OCI-LY7 (cell line): ENCODE measurements around the gene PATE3. TPM values are rescaled to one million over a fixed set of nuclear protein-coding genes. Genes with fewer than 3 reads are reported as not detected.

Experiments
- BruUV-seq: library from RNA; stranded (reverse); fragments of 400-500 nt; replicated peaks from 2 replicates; lab custom pipeline; 2021; lab: Mats Ljungman, UMichigan
- CTCF ChIA-PET: fragments of 300-600 bp; sonication (Branson Sonifier 250); formaldehyde crosslinking; loops from one replicate; lab custom pipeline; 2022; ENCODE audit warnings: antibody characterized with exemption; ENCODE audit not compliant: unreplicated experiment; lab: Charles Lee
- POLR2A ChIA-PET: fragments of 300-600 bp; sonication (Branson Sonifier 250); formaldehyde crosslinking; loops from one replicate; lab custom pipeline; 2022; ENCODE audit warnings: antibody characterized with exemption; lab: Charles Lee
- DNase-seq: peaks from one replicate; pipeline ENCODE4 v3.0.0-alpha.2; 2015; ENCODE audit warnings: low spot score
- H2AFZ ChIP-seq: fragments of 200-600 bp; sonication (generic), shearing (Covaris generic); 2 replicates; pipeline ENCODE4 v1.6.1; 2014; ENCODE audit warnings: mild to moderate bottlenecking, antibody characterized with exemption, low read length, moderate library complexity
- H3K27ac ChIP-seq: fragments of 200-600 bp; sonication (generic); 2 replicates; pipeline ENCODE4 v1.5.1; 2014; ENCODE audit warnings: mixed run types, low read depth, mild to moderate bottlenecking, moderate library complexity, low read length, inconsistent platforms; ENCODE audit not compliant: poor library complexity, severe bottlenecking
- H3K36me3 ChIP-seq: fragments of 200-600 bp; sonication (generic); 2 replicates; pipeline ENCODE4 v1.6.1; 2014; ENCODE audit warnings: mild to moderate bottlenecking, antibody characterized with exemption, low read length, moderate library complexity, mixed read lengths; ENCODE audit not compliant: insufficient read depth
- H3K4me1 ChIP-seq: fragments of 200-600 bp; sonication (generic); 2 replicates; pipeline ENCODE4 v1.5.1; 2014; ENCODE audit warnings: mild to moderate bottlenecking, low read length; ENCODE audit not compliant: insufficient read depth, poor library complexity, severe bottlenecking
- H3K4me2 ChIP-seq: fragments of 200-600 bp; sonication (generic); 2 replicates; pipeline ENCODE4 v1.6.1; 2014; ENCODE audit warnings: mild to moderate bottlenecking, low read length
- H3K4me3 ChIP-seq: fragments of 200-600 bp; sonication (generic); 2 replicates; pipeline ENCODE4 v1.5.1; 2014; ENCODE audit warnings: mild to moderate bottlenecking, low read depth, low read length; ENCODE audit not compliant: poor library complexity, severe bottlenecking
- H3K79me2 ChIP-seq: fragments of 200-600 bp; sonication (generic); 2 replicates; pipeline ENCODE4 v1.6.1; 2016; ENCODE audit warnings: low read depth, mild to moderate bottlenecking, low read length, moderate library complexity, mixed read lengths; ENCODE audit not compliant: insufficient read depth
- H3K9me2 ChIP-seq: fragments of 200-600 bp; sonication (generic); 2 replicates; pipeline ENCODE4 v1.6.1; 2016; ENCODE audit warnings: mild to moderate bottlenecking, low read length, mixed read lengths; ENCODE audit not compliant: insufficient read depth
- H3K9me3 ChIP-seq: fragments of 200-600 bp; sonication (generic); 2 replicates; pipeline ENCODE4 v1.6.1; 2014; ENCODE audit warnings: mild to moderate bottlenecking, mixed run types, low read length, mixed read lengths
- H4K20me1 ChIP-seq: fragments of 200-600 bp; sonication (generic); 2 replicates; pipeline ENCODE4 v1.6.1; 2014; ENCODE audit warnings: mild to moderate bottlenecking, antibody characterized with exemption, low read length, moderate library complexity, mixed read lengths; ENCODE audit not compliant: insufficient read depth
- CTCF ChIP-seq: fragments of 200-600 bp; sonication (generic); conservative IDR thresholded peaks from 2 replicates; pipeline ENCODE4 v1.5.1; 2014; ENCODE audit warnings: mild to moderate bottlenecking, antibody characterized with exemption, low read length, moderate library complexity, mixed read lengths
- EZH2phosphoT487 ChIP-seq: fragments of 200-600 bp; sonication (generic); IDR thresholded peaks from 2 replicates; pipeline ENCODE4 v1.6.1; 2018; ENCODE audit warnings: low read depth, borderline replicate concordance, mild to moderate bottlenecking, mixed run types, antibody characterized with exemption, low read length, moderate library complexity, mixed read lengths
- intact Hi-C: fragments of 100-400 bp; cut with micrococcal nuclease; formaldehyde crosslinking; loops from one replicate; pipeline ENCODE4 v1.10.0; 2022; ENCODE audit not compliant: unreplicated experiment
- total RNA-seq, 2 experiments: library from RNA; depleted of rRNA in 1 of 2; stranded (reverse); fragments of >200 nt in 1 of 2; shearing (Covaris generic) in 1 of 2; gene quantifications; 2 replicates each; pipeline ENCODE4 v1.2.3, GENCODE V29; 2014 to 2022

The PATE3 gene
- total RNA-seq, 2 experiments from 2014 or later = not detected

- no peak for DNase-seq
- BruUV-seq = no TSS peak
- Histone ChIP-seq H3K79me2 (no peaks in the 10 kb centered on the region), H3K36me3 (no peaks in the 10 kb centered on the region), H3K9me2 (no peaks in the 10 kb centered on the region), H4K20me1 (no peaks in the 10 kb centered on the region), H3K9me3 (no peaks in the 10 kb centered on the region), H3K27ac (no peak overlapping the region), H2AFZ (no peak overlapping the region), H3K4me2 (no peak overlapping the region), H3K4me1 (no peaks in the 10 kb centered on the region), H3K4me3 (no peak overlapping the region)
- no peak for TF ChIP-seq EZH2phosphoT487
- TF ChIP-seq CTCF = no peak
- ChIA-PET CTCF (no interaction called here), POLR2A (interaction anchor here (0.6 kb wide), 1 partner anchor 977 kb away, joined by 3 read pairs; no protein-coding TSS in a partner anchor)
- intact Hi-C loops = no loop called here
Measured at GRCh38 chr11:125762445-125762844, 25.5 kb upstream of the PATE3 start.

- Histone ChIP-seq H2AFZ (no peak overlapping the region), H3K36me3 (no peaks in the 10 kb centered on the region), H3K4me1 (no peaks in the 10 kb centered on the region), H4K20me1 (no peaks in the 10 kb centered on the region), H3K79me2 (no peaks in the 10 kb centered on the region), H3K9me2 (no peaks in the 10 kb centered on the region), H3K4me3 (no peak overlapping the region), H3K4me2 (no peak overlapping the region), H3K9me3 (no peaks in the 10 kb centered on the region), H3K27ac (no peak overlapping the region)
- intact Hi-C loops = no loop called here
- TF ChIP-seq CTCF (no peak), EZH2phosphoT487 (no peak)
- no peak for DNase-seq
- no TSS peak for BruUV-seq
- CTCF ChIA-PET = no interaction called here
- POLR2A ChIA-PET = interaction anchor here (0.6 kb wide), 1 partner anchor 13 kb away, joined by 3 read pairs; no protein-coding TSS in a partner anchor
Measured at GRCh38 chr11:125763483-125763882, 24.4 kb upstream of the PATE3 start.

GRCh38 chr11:125766251-125766650 lies 21.7 kb upstream of the PATE3 start:
- no peaks in the 10 kb centered on the region for H3K9me3 ChIP-seq
- H3K9me2 ChIP-seq = no peaks in the 10 kb centered on the region
- no peak overlapping the region for H2AFZ ChIP-seq
- H3K4me3 ChIP-seq = no peak overlapping the region
- intact Hi-C loops = no loop called here
- DNase-seq = no peak
- no peaks in the 10 kb centered on the region for H3K4me1 ChIP-seq
- BruUV-seq = no TSS peak
- no peak for TF ChIP-seq EZH2phosphoT487
- no peak for TF ChIP-seq CTCF
- ChIA-PET CTCF (no interaction called here), POLR2A (interaction anchor here (0.6 kb wide), 1 partner anchor 875 kb away, joined by 3 read pairs; no protein-coding TSS in a partner anchor)
- H3K4me2 ChIP-seq = no peak overlapping the region
- no peak overlapping the region for H3K27ac ChIP-seq
- no peaks in the 10 kb centered on the region for H3K79me2 ChIP-seq
- no peaks in the 10 kb centered on the region for H3K36me3 ChIP-seq
- no peaks in the 10 kb centered on the region for H4K20me1 ChIP-seq
